Measurements from ENCODE around the gene AMPD2.

The AMPD2 gene

DNA sequence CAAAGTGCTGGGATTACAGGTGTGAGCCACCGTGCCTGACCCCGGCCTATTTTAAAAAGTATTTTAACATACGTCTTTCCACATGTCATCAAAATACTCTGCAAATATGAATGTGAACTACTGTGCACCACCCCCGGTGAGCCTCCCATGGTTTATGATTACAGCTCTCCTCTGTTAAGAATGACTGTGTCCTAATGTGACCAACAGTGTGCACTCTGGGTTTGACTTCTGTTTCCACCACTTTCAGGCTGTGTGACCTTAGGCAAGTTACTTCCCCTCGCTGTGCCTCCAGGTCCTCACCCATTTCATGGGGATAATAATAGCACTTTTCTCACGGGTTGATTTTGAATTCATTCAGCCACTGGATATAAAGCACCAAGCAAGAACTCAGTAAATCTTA, 14.7 kb downstream of the AMPD2 start:
- Histone ChIP-seq H3K18ac (ENCODE audit: low read length) (no peak overlapping the region), H3K23ac (ENCODE audit: low read depth, low read length, poor library complexity) (no peak overlapping the region), H4K8ac (ENCODE audit: low read depth, low read length) (no peak overlapping the region), H2BK12ac (ENCODE audit: low read length) (no peak overlapping the region), H2BK15ac (ENCODE audit: low read length) (no peak overlapping the region), H3K27ac (replicated peaks; ENCODE audit: low read length) (no peak overlapping the region), H3K4me2 (ENCODE audit: insufficient read depth, low read length, poor library complexity, severe bottlenecking) (no peak overlapping the region), H3K36me3 (replicated peaks in 1 of 2; ENCODE audit: control insufficient read depth in 2 of 2, insufficient read depth in 2 of 2, low read length in 2 of 2) (peaks cover 18 to 26% of the 10 kb centered on the region in 2 donors), H2AFZ (ENCODE audit: low read length) (no peak overlapping the region), H3K27me3 (ENCODE audit: control insufficient read depth in 3 of 3, insufficient read depth in 3 of 3, low read depth in 1 of 3, low read length in 3 of 3) (no peaks in the 10 kb centered on the region), H3K4ac (ENCODE audit: low read length) (no peak overlapping the region), H3K4me1 (ENCODE audit: control insufficient read depth in 2 of 2, insufficient read depth in 1 of 2, low read depth in 1 of 2, low read length in 2 of 2) (peaks cover 6 to 17% of the 10 kb centered on the region in 2 donors), H3K79me1 (ENCODE audit: low read depth, low read length) (peaks cover 1% of the 10 kb centered on the region), H3K9me3 (replicated peaks in 1 of 2; ENCODE audit: control insufficient read depth in 2 of 2, insufficient read depth in 1 of 2, low read depth in 1 of 2, low read length in 2 of 2) (no peaks in the 10 kb centered on the region), H3K9ac (ENCODE audit: low read depth, low read length, poor library complexity) (no peak overlapping the region), H3K14ac (ENCODE audit: low read length) (no peak overlapping the region), H2BK120ac (ENCODE audit: low read depth, low read length) (no peak overlapping the region), H3K4me3 (ENCODE audit: low read length in 2 of 2) (no peak overlapping the region), H2BK5ac (ENCODE audit: low read length) (no peak overlapping the region), H2AK5ac (ENCODE audit: low read depth, low read length) (no peak overlapping the region), H4K91ac (ENCODE audit: low read depth, low read length, poor library complexity) (no peak overlapping the region)
- no CpG with 5 or more reads among the region's 6 CpGs for WGBS, 2 donors (ENCODE audit: extremely low coverage in 2 of 2, insufficient read length in 2 of 2, insufficient replicate concordance in 1 of 2)
- DNase-seq (ENCODE audit: low spot score), result no peak

DNA sequence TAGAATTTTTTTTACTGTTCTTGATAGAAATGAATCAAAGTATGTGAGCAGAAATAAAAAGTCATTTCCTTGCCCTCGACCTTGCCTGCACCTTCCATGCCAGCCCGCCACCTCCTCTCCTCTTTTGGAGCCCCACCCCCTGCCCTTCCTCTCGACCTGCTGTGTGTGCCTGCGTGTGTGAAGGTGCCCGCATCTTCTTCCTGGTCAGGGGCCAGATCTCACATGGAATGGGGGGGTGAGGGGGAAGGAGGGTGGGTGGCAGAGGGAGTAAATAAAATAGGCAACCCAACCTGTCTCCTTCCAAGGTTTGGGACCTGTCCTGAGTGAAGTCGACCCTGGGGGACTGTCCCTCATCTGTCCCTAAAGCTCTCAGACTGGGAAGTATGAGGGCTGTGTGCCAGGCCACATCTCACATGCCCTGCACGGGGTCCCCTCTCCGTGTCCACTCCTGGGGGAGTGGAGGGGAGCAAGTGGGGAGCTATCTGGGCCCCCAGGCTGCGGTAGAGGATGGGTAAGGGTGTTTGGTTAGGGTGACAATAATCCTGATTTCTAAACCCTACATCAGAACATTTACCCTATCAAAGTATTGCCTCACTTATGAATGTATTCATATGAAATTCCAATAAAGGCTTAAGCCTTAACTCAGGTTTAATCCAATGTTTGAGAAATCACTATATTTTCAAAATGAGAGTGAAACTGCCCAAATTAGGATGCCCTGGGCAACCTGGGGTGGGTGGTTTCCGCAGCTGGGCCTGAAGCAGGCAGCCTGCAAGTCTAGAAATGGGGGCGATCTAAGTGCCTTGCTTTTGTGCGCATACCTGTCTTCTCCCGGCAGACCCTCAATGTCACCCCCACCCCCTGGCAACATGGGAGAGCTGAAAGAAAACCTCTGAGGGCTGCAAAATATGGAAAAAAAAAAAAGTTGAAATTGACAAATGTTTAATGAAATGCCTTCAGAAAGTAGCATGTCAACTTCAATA, 15.4 kb downstream of the AMPD2 start:
- no peak overlapping the region for H2BK120ac ChIP-seq (ENCODE audit: low read depth, low read length)
- no peak for DNase-seq (ENCODE audit: low spot score)
- no peak overlapping the region for H3K4me2 ChIP-seq (ENCODE audit: insufficient read depth, low read length, poor library complexity, severe bottlenecking)
- no peak overlapping the region for H2AK5ac ChIP-seq (ENCODE audit: low read depth, low read length)
- H3K36me3 ChIP-seq (replicated peaks in 1 of 2; ENCODE audit: control insufficient read depth in 2 of 2, insufficient read depth in 2 of 2, low read length in 2 of 2), result peaks cover 11 to 19% of the 10 kb centered on the region in 2 donors
- H3K4me1 ChIP-seq (ENCODE audit: control insufficient read depth in 2 of 2, insufficient read depth in 1 of 2, low read depth in 1 of 2, low read length in 2 of 2), result peaks cover 6 to 17% of the 10 kb centered on the region in 2 donors
- no peak overlapping the region for H2BK15ac ChIP-seq (ENCODE audit: low read length)
- no peaks in the 10 kb centered on the region for H3K27me3 ChIP-seq (ENCODE audit: control insufficient read depth in 3 of 3, insufficient read depth in 3 of 3, low read depth in 1 of 3, low read length in 3 of 3)
- no peak overlapping the region for H4K91ac ChIP-seq (ENCODE audit: low read depth, low read length, poor library complexity)
- H4K8ac ChIP-seq (ENCODE audit: low read depth, low read length), result peak overlapping the region; percentile 25
- H3K18ac ChIP-seq (ENCODE audit: low read length), result no peak overlapping the region
- peaks cover 1% of the 10 kb centered on the region for H3K79me1 ChIP-seq (ENCODE audit: low read depth, low read length)
- no CpG with 5 or more reads among the region's 13 CpGs for WGBS, 2 donors (ENCODE audit: extremely low coverage in 2 of 2, insufficient read length in 2 of 2, insufficient replicate concordance in 1 of 2)
- no peak overlapping the region for H3K4me3 ChIP-seq (ENCODE audit: low read length in 2 of 2)
- H3K4ac ChIP-seq (ENCODE audit: low read length), result no peak overlapping the region
- no peaks in the 10 kb centered on the region for H3K9me3 ChIP-seq (replicated peaks in 1 of 2; ENCODE audit: control insufficient read depth in 2 of 2, insufficient read depth in 1 of 2, low read depth in 1 of 2, low read length in 2 of 2)
- H3K14ac ChIP-seq (ENCODE audit: low read length), result no peak overlapping the region
- no peak overlapping the region for H3K27ac ChIP-seq (replicated peaks; ENCODE audit: low read length)
- no peak overlapping the region for H2BK5ac ChIP-seq (ENCODE audit: low read length)
- H2BK12ac ChIP-seq (ENCODE audit: low read length), result no peak overlapping the region
- no peak overlapping the region for H3K23ac ChIP-seq (ENCODE audit: low read depth, low read length, poor library complexity)
- H2AFZ ChIP-seq (ENCODE audit: low read length), result no peak overlapping the region
- H3K9ac ChIP-seq (ENCODE audit: low read depth, low read length, poor library complexity), result no peak overlapping the region

DNA sequence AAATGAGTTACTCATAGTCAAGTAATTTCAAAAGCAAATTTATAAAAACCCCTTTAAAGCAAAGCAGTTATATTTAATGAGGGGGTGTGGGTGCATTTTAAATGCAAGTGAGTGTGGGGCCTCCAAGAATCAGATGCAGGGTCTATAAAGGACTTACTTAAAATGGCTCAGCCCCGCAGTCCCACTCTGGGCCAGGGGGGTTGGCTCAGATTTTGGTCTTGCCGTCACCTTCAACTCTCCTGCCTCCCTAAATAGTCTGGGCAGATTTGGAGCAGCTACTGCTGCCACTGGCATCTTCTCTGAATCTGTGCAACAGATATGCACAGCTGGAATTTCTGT, 16.2 kb downstream of the AMPD2 start:
- peak overlapping the region; percentile 40 for H2AFZ ChIP-seq (ENCODE audit: low read length)
- H3K9ac ChIP-seq (ENCODE audit: low read depth, low read length, poor library complexity), result no peak overlapping the region
- H3K9me3 ChIP-seq (replicated peaks in 1 of 2; ENCODE audit: control insufficient read depth in 2 of 2, insufficient read depth in 1 of 2, low read depth in 1 of 2, low read length in 2 of 2), result no peaks in the 10 kb centered on the region
- H3K23ac ChIP-seq (ENCODE audit: low read depth, low read length, poor library complexity), result no peak overlapping the region
- peaks cover 1% of the 10 kb centered on the region for H3K79me1 ChIP-seq (ENCODE audit: low read depth, low read length)
- no peak for DNase-seq (ENCODE audit: low spot score)
- H4K8ac ChIP-seq (ENCODE audit: low read depth, low read length), result no peak overlapping the region
- no peak overlapping the region for H3K27ac ChIP-seq (replicated peaks; ENCODE audit: low read length)
- no peak overlapping the region for H2BK5ac ChIP-seq (ENCODE audit: low read length)
- H3K27me3 ChIP-seq (ENCODE audit: control insufficient read depth in 3 of 3, insufficient read depth in 3 of 3, low read depth in 1 of 3, low read length in 3 of 3), result no peaks in the 10 kb centered on the region
- H3K4me2 ChIP-seq (ENCODE audit: insufficient read depth, low read length, poor library complexity, severe bottlenecking), result no peak overlapping the region
- H3K18ac ChIP-seq (ENCODE audit: low read length), result no peak overlapping the region
- no CpG with 5 or more reads among the region's 2 CpGs for WGBS, 2 donors (ENCODE audit: extremely low coverage in 2 of 2, insufficient read length in 2 of 2, insufficient replicate concordance in 1 of 2)
- H2AK5ac ChIP-seq (ENCODE audit: low read depth, low read length), result no peak overlapping the region
- peak overlapping the region; percentile 18 for H2BK12ac ChIP-seq (ENCODE audit: low read length)
- H3K4me1 ChIP-seq (ENCODE audit: control insufficient read depth in 2 of 2, insufficient read depth in 1 of 2, low read depth in 1 of 2, low read length in 2 of 2), result peaks cover 6 to 17% of the 10 kb centered on the region in 2 donors
- no peak overlapping the region for H3K4ac ChIP-seq (ENCODE audit: low read length)
- no peak overlapping the region for H4K91ac ChIP-seq (ENCODE audit: low read depth, low read length, poor library complexity)
- H3K14ac ChIP-seq (ENCODE audit: low read length), result no peak overlapping the region
- no peak overlapping the region for H3K4me3 ChIP-seq (ENCODE audit: low read length in 2 of 2)
- peaks cover 6 to 13% of the 10 kb centered on the region in 2 donors for H3K36me3 ChIP-seq (replicated peaks in 1 of 2; ENCODE audit: control insufficient read depth in 2 of 2, insufficient read depth in 2 of 2, low read length in 2 of 2)
- H2BK15ac ChIP-seq (ENCODE audit: low read length), result no peak overlapping the region
- no peak overlapping the region for H2BK120ac ChIP-seq (ENCODE audit: low read depth, low read length)

DNA sequence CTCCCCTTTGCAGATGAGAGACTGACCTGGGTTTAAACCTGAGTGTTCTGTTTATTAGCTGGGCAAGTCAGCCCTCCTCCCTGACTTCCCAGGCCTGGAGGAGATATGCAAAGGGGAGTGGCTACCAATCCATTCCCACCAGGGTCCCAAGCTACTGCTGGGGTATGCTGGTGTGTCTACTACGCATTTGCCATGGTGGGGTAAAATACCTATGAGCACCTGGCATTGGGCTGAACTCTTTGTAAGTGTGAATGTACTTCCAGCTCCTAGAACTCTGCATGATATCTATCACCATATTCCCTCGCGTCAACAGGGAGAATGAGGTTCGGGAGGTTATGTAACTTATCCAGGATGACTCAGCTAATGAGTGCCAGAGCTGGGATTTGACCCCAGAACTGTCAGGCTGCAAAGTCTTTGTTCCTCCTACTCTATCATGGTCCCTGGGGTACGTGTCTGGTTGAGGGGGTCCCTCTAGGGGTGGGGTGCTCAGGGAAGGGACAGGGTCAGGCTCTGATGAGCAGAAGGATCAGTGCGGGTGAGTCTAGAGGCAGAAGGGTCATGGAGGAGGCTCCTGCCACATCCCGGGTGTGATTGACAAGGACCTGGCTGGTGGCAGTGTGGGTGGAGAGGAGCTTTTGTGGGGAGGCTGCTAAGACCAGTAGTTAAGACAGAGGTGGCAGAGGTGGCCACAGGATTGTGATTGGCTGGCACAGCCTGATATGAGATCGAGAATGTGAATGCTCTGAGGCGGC, 16.7 kb downstream of the AMPD2 start:
- H3K36me3 ChIP-seq (replicated peaks in 1 of 2; ENCODE audit: control insufficient read depth in 2 of 2, insufficient read depth in 2 of 2, low read length in 2 of 2), result peaks cover 2 to 8% of the 10 kb centered on the region in 2 donors
- no peak overlapping the region for H4K8ac ChIP-seq (ENCODE audit: low read depth, low read length)
- no peaks in the 10 kb centered on the region for H3K9me3 ChIP-seq (replicated peaks in 1 of 2; ENCODE audit: control insufficient read depth in 2 of 2, insufficient read depth in 1 of 2, low read depth in 1 of 2, low read length in 2 of 2)
- DNase-seq (ENCODE audit: low spot score), result no peak
- no peak overlapping the region for H2BK15ac ChIP-seq (ENCODE audit: low read length)
- H3K4me1 ChIP-seq (ENCODE audit: control insufficient read depth in 2 of 2, insufficient read depth in 1 of 2, low read depth in 1 of 2, low read length in 2 of 2), result peaks cover 6 to 17% of the 10 kb centered on the region in 2 donors
- H3K79me1 ChIP-seq (ENCODE audit: low read depth, low read length), result peaks cover 1% of the 10 kb centered on the region
- no peak overlapping the region for H2BK120ac ChIP-seq (ENCODE audit: low read depth, low read length)
- H3K4me3 ChIP-seq (ENCODE audit: low read length in 2 of 2), result no peak overlapping the region
- no peak overlapping the region for H4K91ac ChIP-seq (ENCODE audit: low read depth, low read length, poor library complexity)
- H3K27ac ChIP-seq (replicated peaks; ENCODE audit: low read length), result no peak overlapping the region
- H3K23ac ChIP-seq (ENCODE audit: low read depth, low read length, poor library complexity), result no peak overlapping the region
- no peak overlapping the region for H3K18ac ChIP-seq (ENCODE audit: low read length)
- peak overlapping the region; percentile 18 for H2BK12ac ChIP-seq (ENCODE audit: low read length)
- H3K14ac ChIP-seq (ENCODE audit: low read length), result no peak overlapping the region
- H2AFZ ChIP-seq (ENCODE audit: low read length), result peak overlapping the region; percentile 46
- no peak overlapping the region for H2BK5ac ChIP-seq (ENCODE audit: low read length)
- no peak overlapping the region for H3K4me2 ChIP-seq (ENCODE audit: insufficient read depth, low read length, poor library complexity, severe bottlenecking)
- no peak overlapping the region for H3K9ac ChIP-seq (ENCODE audit: low read depth, low read length, poor library complexity)
- WGBS, 2 donors (ENCODE audit: extremely low coverage in 2 of 2, insufficient read length in 2 of 2, insufficient replicate concordance in 1 of 2), result no CpG with 5 or more reads among the region's 9 CpGs
- peaks cover 0 to 4% (median 0%) of the 10 kb centered on the region in 3 experiments for H3K27me3 ChIP-seq (ENCODE audit: control insufficient read depth in 3 of 3, insufficient read depth in 3 of 3, low read depth in 1 of 3, low read length in 3 of 3)
- H2AK5ac ChIP-seq (ENCODE audit: low read depth, low read length), result no peak overlapping the region
- no peak overlapping the region for H3K4ac ChIP-seq (ENCODE audit: low read length)
